Measurements from ENCODE around the gene RBFA. TPM values are rescaled to one million over a fixed set of nuclear protein-coding genes. Genes with fewer than 3 reads are reported as not detected.

RBFA gene
- total RNA-seq, 1 donor from 2014 or later, result 26.2 TPM

- Mint-ChIP-seq H3K4me1 (ENCODE audit: unreplicated experiment) (no peaks in the 10 kb centered on the region), H3K27me3 (ENCODE audit: unreplicated experiment) (no peaks in the 10 kb centered on the region), H3K9me3 (ENCODE audit: unreplicated experiment) (peaks cover 21% of the 10 kb centered on the region), H3K27ac (ENCODE audit: unreplicated experiment) (no peak overlapping the region), H3K4me3 (ENCODE audit: unreplicated experiment) (no peak overlapping the region), H3K36me3 (ENCODE audit: unreplicated experiment) (peaks cover 3% of the 10 kb centered on the region)
- DNase-seq (ENCODE audit: extremely low spot score, unreplicated experiment), result peak; percentile 2
- no peak for TF ChIP-seq CTCF (IDR thresholded peaks at IDR 0.05)
These were observed 25.7 kb downstream of the RBFA start for GRCh38 chr18:80059945-80060344.

- H3K27ac Mint-ChIP-seq (ENCODE audit: unreplicated experiment), result no peak overlapping the region
- H3K9me3 Mint-ChIP-seq (ENCODE audit: unreplicated experiment), result no peaks in the 10 kb centered on the region
- no peaks in the 10 kb centered on the region for H3K36me3 Mint-ChIP-seq (ENCODE audit: unreplicated experiment)
- no peaks in the 10 kb centered on the region for H3K27me3 Mint-ChIP-seq (ENCODE audit: unreplicated experiment)
- H3K4me1 Mint-ChIP-seq (ENCODE audit: unreplicated experiment), result peaks cover 30% of the 10 kb centered on the region
- no peak for DNase-seq (ENCODE audit: extremely low spot score, unreplicated experiment)
- H3K4me3 Mint-ChIP-seq (ENCODE audit: unreplicated experiment), result no peak overlapping the region
- TF ChIP-seq CTCF (IDR thresholded peaks at IDR 0.05), result no peak
These were observed 31.5 kb downstream of the RBFA start for GRCh38 chr18:80065705-80066104.

- no peak overlapping the region for H3K4me3 Mint-ChIP-seq (ENCODE audit: unreplicated experiment)
- no peaks in the 10 kb centered on the region for H3K36me3 Mint-ChIP-seq (ENCODE audit: unreplicated experiment)
- H3K9me3 Mint-ChIP-seq (ENCODE audit: unreplicated experiment), result no peaks in the 10 kb centered on the region
- DNase-seq (ENCODE audit: extremely low spot score, unreplicated experiment), result peak; percentile 54
- peaks cover 30% of the 10 kb centered on the region for H3K4me1 Mint-ChIP-seq (ENCODE audit: unreplicated experiment)
- no peak for TF ChIP-seq CTCF (IDR thresholded peaks at IDR 0.05)
- H3K27me3 Mint-ChIP-seq (ENCODE audit: unreplicated experiment), result no peaks in the 10 kb centered on the region
- no peak overlapping the region for H3K27ac Mint-ChIP-seq (ENCODE audit: unreplicated experiment)
These were observed 33.1 kb downstream of the RBFA start for GRCh38 chr18:80067321-80067720.

GRCh38 chr18:80067897-80068296 lies 33.7 kb downstream of the RBFA start:
- Mint-ChIP-seq H3K9me3 (ENCODE audit: unreplicated experiment) (no peaks in the 10 kb centered on the region), H3K27me3 (ENCODE audit: unreplicated experiment) (no peaks in the 10 kb centered on the region), H3K27ac (ENCODE audit: unreplicated experiment) (no peak overlapping the region), H3K36me3 (ENCODE audit: unreplicated experiment) (no peaks in the 10 kb centered on the region), H3K4me3 (ENCODE audit: unreplicated experiment) (no peak overlapping the region), H3K4me1 (ENCODE audit: unreplicated experiment) (peaks cover 30% of the 10 kb centered on the region)
- TF ChIP-seq CTCF (IDR thresholded peaks at IDR 0.05), result no peak
- peak; percentile 57 for DNase-seq (ENCODE audit: extremely low spot score, unreplicated experiment)

GRCh38 chr18:80068571-80069272 lies 34.5 kb downstream of the RBFA start:
- no peaks in the 10 kb centered on the region for H3K36me3 Mint-ChIP-seq (ENCODE audit: unreplicated experiment)
- no peaks in the 10 kb centered on the region for H3K27me3 Mint-ChIP-seq (ENCODE audit: unreplicated experiment)
- H3K9me3 Mint-ChIP-seq (ENCODE audit: unreplicated experiment), result no peaks in the 10 kb centered on the region
- DNase-seq (ENCODE audit: extremely low spot score, unreplicated experiment), result peak; percentile 48
- TF ChIP-seq CTCF (IDR thresholded peaks at IDR 0.05), result no peak
- peak overlapping the region; percentile 75 for H3K27ac Mint-ChIP-seq (ENCODE audit: unreplicated experiment)
- no peak overlapping the region for H3K4me3 Mint-ChIP-seq (ENCODE audit: unreplicated experiment)
- peaks cover 30% of the 10 kb centered on the region for H3K4me1 Mint-ChIP-seq (ENCODE audit: unreplicated experiment)
